Stimulated activated CD4-positive, alpha-beta T cell treated with anti-CD3 and anti-CD28 coated beads, Interleukin-2, amount 100 ng/mL, for 48 hours (primary cell): ENCODE measurements around the gene KRTAP4-8.
"Not testable (repeated sequence)": the region's sequence is repeated elsewhere in the genome, so short reads cannot be mapped to it uniquely, and the experiment has no call there.

Experiments
- DNase-seq, 2 donors: peaks; one replicate each; pipeline ENCODE4 v3.0.0-alpha.2; 2020

KRTAP4-8 gene

GRCh38 chr17:41064301-41064700 lies 33.6 kb downstream of the KRTAP4-8 start:
- DNase-seq: no peak

GRCh38 chr17:41063449-41063848 lies 34.5 kb downstream of the KRTAP4-8 start:
- no peak for DNase-seq

DNA sequence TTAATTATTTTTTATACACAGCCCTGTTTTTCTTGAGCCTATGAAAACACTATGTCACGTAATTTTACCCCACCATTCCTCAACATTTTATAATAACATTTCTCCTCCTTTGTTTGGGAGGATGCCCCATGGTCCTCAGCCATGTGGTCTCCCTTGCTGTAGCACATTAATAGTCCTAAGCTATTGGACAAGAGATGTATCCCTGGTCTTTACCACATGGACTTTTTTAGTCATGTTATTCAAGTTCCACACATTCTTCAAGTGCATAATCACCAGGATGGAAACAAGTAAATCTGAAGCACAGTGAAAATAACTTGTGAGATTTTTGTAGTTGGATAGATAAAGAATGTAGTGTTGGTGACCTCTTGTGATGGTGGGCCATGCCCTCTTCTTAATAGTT lies 36.0 kb downstream of the KRTAP4-8 start:
- DNase-seq: no peak

- no peak for DNase-seq
Observed at GRCh38 chr17:41060052-41060604, 37.8 kb downstream of the KRTAP4-8 start, which contains the start of gene KRTAP2-3. TSS of gene KRTAP2-3 (minus strand) at chr17:41060114. CDS start at chr17:41060050, 64 bp downstream.

- DNase-seq: not testable (repeated sequence)
Observed at GRCh38 chr17:41059276-41060051, 38.5 kb downstream of the KRTAP4-8 start.

GRCh38 chr17:41058741-41059140 lies 39.2 kb downstream of the KRTAP4-8 start:
- DNase-seq: no peak

DNA sequence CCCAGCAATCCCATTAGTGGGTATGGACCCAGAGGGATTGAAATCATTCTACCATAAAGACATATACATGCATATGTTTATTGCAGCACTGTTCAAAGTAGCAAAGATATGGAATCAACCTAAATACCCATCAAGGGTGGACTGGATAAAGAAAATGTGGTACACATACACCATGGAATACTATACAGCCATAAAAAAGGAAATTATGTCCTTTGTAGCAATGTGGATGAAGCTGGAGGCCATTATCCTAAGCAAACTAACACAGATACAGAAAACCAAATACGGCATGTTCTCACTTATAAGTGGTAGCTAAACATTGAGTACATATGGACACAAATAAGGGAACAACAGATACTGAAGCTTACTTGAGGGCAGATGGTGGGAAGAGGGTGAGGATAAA lies 40.4 kb downstream of the KRTAP4-8 start:
- DNase-seq: no peak

- DNase-seq: not testable (repeated sequence)
Observed at GRCh38 chr17:41055130-41055529, 42.8 kb downstream of the KRTAP4-8 start, which contains the start of gene KRTAP2-2. TSS of gene KRTAP2-2 (minus strand) at chr17:41055230. CDS start at chr17:41055211, 19 bp downstream.

DNA sequence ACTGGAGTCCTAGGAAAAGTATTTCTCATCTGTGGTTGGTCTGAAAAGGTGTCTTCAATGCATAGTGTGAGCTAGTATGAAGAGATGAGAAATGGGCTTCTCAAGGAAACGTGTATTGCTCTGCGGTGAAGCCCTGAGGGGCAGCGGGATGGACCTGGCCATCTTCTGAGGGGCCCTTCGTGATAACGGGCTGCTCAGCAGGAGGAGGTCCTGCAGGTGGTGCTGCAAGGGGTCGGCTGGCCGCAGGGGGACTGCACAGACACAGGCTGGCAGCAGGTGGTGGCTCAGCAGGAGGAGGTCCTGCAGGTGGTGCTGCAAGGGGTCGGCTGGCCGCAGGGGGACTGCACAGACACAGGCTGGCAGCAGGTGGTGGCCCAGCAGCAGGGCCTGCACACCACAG lies 43.4 kb downstream of the KRTAP4-8 start:
- DNase-seq: not testable (repeated sequence)

- no peak for DNase-seq
Observed at GRCh38 chr17:41054025-41054424, 43.9 kb downstream of the KRTAP4-8 start.

DNA sequence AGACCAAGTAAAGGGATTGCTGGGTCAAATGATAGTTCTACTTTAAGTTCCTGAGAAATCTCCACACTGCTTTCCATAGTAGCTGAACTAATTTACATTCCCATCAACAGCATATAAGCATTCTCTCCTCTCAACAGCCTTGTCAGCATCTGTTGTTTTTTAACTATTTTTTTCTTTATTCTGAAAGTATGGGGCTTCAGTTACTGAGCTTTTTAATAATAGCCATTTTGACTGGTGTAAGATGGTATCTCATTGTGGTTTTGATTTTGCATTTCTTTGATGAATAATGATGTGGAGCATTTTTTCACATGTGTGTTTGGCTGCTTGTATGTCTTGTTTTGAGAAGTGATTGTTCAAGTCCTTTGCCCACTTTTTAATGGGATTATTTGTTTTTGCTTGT lies 45.4 kb downstream of the KRTAP4-8 start:
- DNase-seq: no peak

- DNase-seq: no peak
Observed at GRCh38 chr17:41049110-41049509, 48.8 kb downstream of the KRTAP4-8 start.

DNA sequence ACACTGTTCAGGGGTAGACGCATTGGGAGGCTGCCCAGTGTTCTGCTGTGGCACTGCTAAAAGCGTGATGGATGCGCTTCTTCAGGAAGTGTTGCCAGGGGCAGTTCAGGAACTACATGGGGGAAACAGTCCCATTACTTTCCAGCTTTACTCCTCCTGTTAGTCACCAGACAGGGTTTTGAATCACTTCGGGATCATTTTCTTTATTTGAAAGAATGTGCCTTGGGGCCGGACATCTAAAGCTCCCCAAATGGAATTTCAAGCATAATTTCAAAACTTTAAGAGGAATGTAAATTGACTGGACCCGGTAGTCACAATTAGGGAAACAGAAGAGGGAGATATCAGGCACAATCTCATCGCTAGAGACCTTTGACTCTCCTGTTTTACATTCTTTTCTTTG lies 49.5 kb downstream of the KRTAP4-8 start:
- no peak for DNase-seq
